HT1080 (cell line): ENCODE measurements around the gene TAF11L3. TPM values are rescaled to one million over a fixed set of nuclear protein-coding genes. Genes with fewer than 3 reads are reported as not detected.
"Not testable (repeated sequence)": the region's sequence is repeated elsewhere in the genome, so short reads cannot be mapped to it uniquely, and the experiment has no call there.

ENCODE experiments used
- DNase-seq: peaks from one replicate; pipeline ENCODE4 v3.0.0-alpha.2; 2015; ENCODE audit warnings: low read depth
- polyA plus RNA-seq, 2 experiments: library from polyadenylated mRNA; depleted of rRNA; stranded (reverse); fragments of >200 nt; gene quantifications; 2 replicates each; pipeline ENCODE4 v1.2.3, GENCODE V29; 2015
- total RNA-seq: library from RNA; depleted of rRNA; stranded (reverse); fragments of >200 nt; shearing (Covaris generic); gene quantifications from 2 replicates; pipeline ENCODE4 v1.2.3, GENCODE V29; 2014; rRNA removed

The TAF11L3 gene
- not detected in 2 replicates for total RNA-seq
- polyA plus RNA-seq (2015; cell fraction: cytosol; rRNA removed) = not detected in 2 replicates
- not detected in 2 replicates for polyA plus RNA-seq (2015; cell fraction: nucleus; rRNA removed)

- not testable (repeated sequence) for DNase-seq
Observed at GRCh38 chr5:17518067-17518466, at the start of gene TAF11L3. TSS of gene TAF11L3 (plus strand) at chr5:17518367.

DNA sequence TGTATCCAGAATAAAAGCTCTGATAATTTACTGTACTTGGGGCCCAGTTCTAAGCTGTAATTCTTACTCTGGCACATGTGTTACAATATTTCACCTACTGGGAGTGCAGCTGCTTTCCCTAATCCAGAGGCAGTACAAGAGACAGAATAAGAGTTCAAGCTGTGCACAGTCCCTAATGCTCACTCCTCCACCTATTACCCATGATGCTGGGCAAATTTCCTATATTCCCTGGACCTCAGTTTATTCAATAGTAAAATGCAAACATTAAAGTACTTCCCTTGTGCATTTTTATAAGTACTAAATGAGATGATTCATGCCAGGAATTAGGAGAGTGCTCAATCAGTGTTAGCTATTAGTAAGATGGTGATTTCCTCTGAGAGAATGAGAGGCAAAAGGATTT is 48.1 kb upstream of the TAF11L3 start:
- no peak for DNase-seq

GRCh38 chr5:17475064-17475463 is 43.1 kb upstream of the TAF11L3 start:
- DNase-seq = not testable (repeated sequence)

DNA sequence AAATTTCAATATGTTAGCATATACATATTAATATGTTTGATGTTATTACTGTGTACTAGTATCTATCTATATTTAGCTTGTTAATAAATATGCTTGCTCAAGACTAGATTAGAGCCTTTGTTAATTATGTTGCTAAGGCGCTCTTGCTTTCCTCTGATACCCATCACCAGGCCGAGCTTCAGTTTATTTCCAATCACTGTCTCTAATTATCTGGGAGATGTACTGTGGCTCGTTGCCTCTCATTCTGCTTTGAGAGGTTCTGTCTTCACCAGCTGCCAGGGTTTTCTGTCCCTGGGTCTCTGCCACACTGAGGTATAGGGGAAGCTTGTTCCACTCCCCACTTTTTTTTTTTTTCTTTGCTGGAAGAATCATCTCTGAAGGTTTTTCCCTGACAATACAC is 41.1 kb upstream of the TAF11L3 start:
- DNase-seq = no peak

DNA sequence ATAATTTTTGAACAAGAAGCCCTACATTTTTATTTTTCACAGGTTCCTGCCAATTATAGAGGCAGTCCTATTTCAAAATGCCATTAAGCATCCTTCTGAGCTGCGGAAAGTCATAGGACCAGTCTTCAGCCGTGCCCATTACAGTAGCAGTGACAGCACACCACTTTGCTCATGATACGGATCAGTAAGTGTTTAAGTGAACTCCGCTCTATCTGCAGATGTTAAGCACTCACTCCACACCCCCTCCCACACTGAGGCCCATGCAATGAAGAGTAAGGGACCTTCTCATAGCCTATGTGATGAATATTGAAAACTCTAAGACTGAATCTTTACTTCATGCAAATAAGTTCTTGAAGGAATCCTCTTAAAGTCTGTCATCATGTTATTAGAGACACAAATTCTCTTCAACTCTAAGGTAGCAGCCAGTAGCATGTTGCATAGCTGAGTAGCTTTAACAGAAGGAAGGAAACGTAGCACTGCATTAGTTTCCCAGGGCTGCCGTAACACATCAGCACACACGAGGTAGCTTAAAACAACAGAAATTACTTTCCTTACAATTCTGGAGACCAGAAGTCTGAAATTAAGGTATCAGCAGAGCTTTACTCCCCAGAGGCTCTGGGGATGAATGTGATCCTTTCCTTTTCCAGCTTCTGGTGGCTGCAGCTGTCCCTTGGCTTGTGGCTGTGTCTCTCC is 40.4 kb upstream of the TAF11L3 start:
- no peak for DNase-seq

- no peak for DNase-seq
Observed at GRCh38 chr5:17481378-17481777, 36.8 kb upstream of the TAF11L3 start.

DNA sequence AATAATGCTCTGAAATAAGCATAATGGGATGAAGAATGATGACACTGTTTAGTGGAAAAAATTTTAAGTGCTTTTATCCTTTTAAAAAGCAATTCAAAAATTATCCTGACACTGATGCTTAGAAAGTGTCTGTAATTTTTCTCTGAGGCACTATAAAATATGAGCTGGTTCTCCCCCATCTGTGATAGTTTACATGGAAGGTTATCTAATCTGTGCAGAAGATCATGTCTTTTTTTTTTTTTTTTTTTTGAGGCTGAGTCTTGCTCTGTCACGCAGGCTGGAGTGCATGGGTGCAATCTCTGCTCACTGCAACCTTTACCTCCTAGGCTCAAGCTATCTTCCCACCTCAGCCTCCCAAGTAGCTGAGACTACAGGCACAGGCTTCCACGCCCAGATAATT is 35.4 kb upstream of the TAF11L3 start:
- DNase-seq = no peak

GRCh38 chr5:17486464-17487173 is 31.5 kb upstream of the TAF11L3 start:
- not testable (repeated sequence) for DNase-seq

DNA sequence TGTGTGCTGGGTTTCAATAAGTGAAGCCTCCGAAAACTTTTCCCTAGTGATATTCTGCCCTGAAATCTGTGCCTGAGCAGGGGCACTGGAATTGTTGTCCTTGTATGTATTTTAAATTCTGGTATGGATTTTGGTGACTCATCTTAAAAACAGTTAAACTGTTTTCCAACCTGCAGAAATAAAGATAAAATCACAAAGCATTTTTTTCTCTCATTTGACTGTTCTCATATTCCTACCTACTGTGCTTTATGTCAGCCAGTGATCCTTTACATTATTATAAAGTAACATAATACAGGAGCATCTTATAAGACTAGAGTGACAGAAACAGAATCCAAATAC is 31.0 kb upstream of the TAF11L3 start:
- DNase-seq = no peak

DNA sequence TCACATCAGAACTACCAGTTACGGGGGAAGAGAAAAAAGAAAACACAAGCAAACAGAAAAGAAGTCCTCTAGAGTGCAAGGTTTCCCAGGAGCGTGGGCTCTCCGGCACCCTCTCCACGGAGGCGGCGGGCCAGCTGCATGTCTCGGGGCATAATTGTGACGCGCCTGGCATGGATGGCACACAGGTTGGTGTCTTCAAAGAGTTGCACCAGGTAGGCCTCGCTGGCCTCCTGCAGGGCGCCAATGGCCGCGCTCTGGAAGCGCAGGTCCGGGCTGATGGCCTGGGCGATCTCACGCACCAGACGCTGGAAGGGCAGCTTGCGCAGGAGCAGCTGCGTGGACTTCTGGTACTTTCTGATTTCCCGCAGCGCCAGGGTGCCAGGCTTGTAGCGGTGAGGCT is 26.9 kb upstream of the TAF11L3 start:
- DNase-seq = not testable (repeated sequence)

- DNase-seq = no peak
Observed at GRCh38 chr5:17492770-17493169, 25.4 kb upstream of the TAF11L3 start.

DNA sequence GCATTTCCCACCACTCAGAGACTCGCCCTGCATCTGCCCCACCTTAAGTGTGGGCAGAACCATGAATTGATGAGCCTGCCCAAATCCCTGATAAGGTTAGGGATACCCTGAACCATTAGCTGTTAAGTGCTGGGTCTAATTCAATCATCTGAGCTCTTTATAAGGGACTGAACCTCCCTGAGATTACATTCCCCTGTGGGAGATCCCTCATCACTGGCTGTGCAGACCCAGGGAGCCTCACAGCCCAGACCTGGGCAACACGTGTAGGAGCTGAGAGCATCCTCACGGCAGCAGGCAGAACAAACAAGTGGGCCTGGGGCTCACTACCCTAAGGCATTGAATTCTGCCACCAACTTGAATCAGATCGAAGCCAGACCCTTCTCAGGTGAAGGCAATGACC is 20.7 kb upstream of the TAF11L3 start:
- DNase-seq = no peak

- DNase-seq = not testable (repeated sequence)
Observed at GRCh38 chr5:17497931-17498330, 20.2 kb upstream of the TAF11L3 start, which contains the start of gene TAF11L2. TSS of gene TAF11L2 (plus strand) at chr5:17498231.

DNA sequence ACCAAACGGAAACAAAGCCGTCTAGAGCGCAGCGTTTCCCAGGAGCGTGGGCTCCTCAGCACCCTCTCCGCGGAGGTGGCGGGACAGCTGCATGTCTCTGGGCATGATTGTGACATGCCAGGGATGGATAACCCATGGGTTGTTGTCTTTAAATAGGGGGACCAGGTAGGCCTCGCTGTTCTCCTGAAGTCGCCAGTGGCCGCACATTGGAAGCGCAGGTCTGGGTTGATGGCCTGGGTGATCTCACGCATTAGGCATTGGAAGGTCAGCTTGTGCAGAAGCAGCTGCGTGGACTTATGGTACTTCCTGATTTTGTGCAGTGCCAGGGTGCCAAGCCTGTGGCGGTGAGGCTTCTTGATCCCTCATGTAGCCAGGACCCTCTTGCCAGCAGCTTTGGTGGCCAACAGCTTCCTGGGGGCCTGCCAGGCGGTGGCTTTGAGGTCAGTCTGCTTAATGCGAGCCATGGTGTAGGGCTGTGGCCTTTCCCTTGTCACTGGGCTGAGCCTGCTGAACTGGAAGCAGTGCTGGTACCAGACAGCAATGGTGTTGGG is 6.3 kb upstream of the TAF11L3 start:
- no peak for DNase-seq

GRCh38 chr5:17517526-17517925 is 641 bp upstream of the TAF11L3 start:
- DNase-seq = not testable (repeated sequence)

DNA sequence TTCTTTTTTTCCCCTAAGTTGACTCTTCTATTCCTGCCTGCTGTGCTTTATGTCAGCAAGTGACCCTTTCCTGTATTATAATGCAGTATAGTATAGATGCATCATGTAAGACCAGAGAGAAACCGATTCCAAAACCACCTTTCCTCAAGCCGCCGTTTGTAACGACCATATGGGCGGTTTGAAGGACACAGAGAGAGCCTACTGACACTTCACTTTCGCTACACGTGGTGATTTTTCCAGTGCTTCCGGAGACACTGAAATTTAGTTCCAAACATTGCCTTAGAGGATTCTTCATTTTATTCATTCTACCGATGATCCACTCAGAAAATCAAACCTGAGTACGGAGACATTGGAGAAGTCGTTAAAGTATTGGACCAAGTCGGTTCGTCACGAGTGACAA is 1.3 kb downstream of the TAF11L3 start:
- DNase-seq = not testable (repeated sequence)

GRCh38 chr5:17521501-17521900 is 3.3 kb downstream of the TAF11L3 start, which contains the start of gene TAF11L4:
TSS of gene TAF11L4 (plus strand) at chr5:17521801.
- not testable (repeated sequence) for DNase-seq

DNA sequence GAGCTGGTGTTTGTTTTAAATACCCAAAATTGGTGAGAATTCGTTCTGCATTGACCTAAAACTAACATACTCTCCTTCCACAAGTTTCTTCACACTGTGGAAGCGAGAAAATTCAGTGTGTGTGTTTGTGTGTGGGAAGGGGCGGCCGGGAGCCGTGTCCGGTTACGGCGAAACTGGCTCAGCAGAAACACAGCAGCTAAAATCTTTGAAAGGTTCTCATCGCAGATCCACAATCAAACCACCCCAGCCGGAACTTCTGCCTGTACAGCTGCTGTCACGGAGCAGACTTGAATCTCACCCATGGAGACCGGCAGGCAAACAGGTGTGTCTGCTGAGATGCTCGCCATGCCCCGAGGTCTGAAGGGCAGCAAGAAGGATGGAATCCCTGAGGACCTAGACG is 6.8 kb downstream of the TAF11L3 start, which contains the start of gene TAF11L5:
Gene TAF11L5, plus strand, starts transcription at position 301 of the 400 bp plus-strand sequence.
- not testable (repeated sequence) for DNase-seq

GRCh38 chr5:17526504-17526903 is 8.3 kb downstream of the TAF11L3 start:
- DNase-seq = not testable (repeated sequence)

GRCh38 chr5:17528369-17528768 is 10.2 kb downstream of the TAF11L3 start, which contains the start of gene TAF11L6:
TSS of gene TAF11L6 (plus strand) at chr5:17528669.
- not testable (repeated sequence) for DNase-seq
